GM20431 (cell line): Measurements from ENCODE around the gene IQGAP1.

ENCODE experiments used
- in situ Hi-C: fragments of 300-500 bp; cut with MseI, MboI; formaldehyde crosslinking; loops from one replicate; pipeline ENCODE4 v1.15.0; 2020; ENCODE audit warnings: low sequenced_read_pairs; ENCODE audit not compliant: unreplicated experiment

Gene IQGAP1, protein sequence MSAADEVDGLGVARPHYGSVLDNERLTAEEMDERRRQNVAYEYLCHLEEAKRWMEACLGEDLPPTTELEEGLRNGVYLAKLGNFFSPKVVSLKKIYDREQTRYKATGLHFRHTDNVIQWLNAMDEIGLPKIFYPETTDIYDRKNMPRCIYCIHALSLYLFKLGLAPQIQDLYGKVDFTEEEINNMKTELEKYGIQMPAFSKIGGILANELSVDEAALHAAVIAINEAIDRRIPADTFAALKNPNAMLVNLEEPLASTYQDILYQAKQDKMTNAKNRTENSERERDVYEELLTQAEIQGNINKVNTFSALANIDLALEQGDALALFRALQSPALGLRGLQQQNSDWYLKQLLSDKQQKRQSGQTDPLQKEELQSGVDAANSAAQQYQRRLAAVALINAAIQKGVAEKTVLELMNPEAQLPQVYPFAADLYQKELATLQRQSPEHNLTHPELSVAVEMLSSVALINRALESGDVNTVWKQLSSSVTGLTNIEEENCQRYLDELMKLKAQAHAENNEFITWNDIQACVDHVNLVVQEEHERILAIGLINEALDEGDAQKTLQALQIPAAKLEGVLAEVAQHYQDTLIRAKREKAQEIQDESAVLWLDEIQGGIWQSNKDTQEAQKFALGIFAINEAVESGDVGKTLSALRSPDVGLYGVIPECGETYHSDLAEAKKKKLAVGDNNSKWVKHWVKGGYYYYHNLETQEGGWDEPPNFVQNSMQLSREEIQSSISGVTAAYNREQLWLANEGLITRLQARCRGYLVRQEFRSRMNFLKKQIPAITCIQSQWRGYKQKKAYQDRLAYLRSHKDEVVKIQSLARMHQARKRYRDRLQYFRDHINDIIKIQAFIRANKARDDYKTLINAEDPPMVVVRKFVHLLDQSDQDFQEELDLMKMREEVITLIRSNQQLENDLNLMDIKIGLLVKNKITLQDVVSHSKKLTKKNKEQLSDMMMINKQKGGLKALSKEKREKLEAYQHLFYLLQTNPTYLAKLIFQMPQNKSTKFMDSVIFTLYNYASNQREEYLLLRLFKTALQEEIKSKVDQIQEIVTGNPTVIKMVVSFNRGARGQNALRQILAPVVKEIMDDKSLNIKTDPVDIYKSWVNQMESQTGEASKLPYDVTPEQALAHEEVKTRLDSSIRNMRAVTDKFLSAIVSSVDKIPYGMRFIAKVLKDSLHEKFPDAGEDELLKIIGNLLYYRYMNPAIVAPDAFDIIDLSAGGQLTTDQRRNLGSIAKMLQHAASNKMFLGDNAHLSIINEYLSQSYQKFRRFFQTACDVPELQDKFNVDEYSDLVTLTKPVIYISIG (N-terminal part only)

DNA sequence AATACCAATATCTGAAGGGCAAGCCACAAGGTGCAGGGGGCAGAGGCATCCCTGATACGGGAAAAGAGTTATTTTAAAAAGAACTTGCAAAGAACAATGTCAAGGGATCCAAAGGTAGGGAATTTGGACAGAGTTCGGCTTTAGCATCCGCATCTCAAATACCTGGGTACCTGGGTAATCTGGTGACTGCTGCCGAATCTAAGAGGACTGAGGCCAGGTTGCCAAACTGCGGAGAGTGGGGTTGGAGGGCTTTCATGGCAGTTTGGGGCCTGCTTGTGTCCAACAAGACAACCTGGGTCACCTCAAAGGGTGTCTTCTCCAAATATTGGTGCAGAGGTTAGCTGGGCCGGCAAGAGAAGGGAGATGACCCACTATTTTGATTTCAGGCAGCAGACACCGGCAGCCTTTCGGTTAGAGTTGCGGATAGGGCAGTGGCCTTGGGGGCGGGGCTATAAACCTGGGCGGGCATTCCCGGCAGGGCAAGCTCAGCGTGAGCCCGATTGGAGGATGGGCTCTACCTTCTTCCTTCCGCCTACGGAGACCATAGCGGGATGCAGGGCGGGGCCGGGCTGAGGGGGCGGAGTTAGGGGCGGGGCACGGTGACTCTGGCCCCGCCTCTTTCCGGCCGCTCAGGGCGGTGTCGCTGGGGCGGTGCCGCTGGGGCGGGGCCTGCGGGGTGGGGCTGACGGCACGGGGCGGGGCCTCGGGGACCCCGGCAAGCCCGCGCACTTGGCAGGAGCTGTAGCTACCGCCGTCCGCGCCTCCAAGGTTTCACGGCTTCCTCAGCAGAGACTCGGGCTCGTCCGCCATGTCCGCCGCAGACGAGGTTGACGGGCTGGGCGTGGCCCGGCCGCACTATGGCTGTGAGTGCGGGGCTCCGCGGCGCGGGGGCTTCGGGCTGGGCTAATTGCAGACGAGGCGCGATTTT is at the start of gene IQGAP1:
Gene IQGAP1 (plus strand): TSS at position 709 of the 928 bp plus-strand sequence. CDS start 100 bp downstream, at position 809.
- in situ Hi-C loops: no loop called here

DNA sequence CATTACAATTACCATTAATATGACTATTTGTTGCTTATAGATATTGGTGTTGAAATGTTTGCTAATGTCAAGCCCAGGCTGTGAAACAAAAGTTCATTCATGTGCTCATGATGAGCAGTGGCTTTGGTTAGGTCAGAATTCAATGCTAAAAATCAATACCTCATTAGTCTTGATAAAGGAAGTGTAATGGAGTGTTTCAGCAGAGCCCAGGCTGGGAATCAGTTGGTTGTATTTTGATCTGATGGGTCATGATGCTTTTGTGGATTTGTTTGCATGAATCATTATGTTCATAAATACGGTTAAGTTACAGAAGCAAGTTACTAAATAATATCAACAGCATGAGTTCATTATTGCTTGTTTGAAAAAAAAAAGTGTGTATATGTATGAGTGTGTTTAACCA is 49.5 kb upstream of the IQGAP1 start:
- in situ Hi-C loops: loop anchor here (25.0 kb wide), 2 partner anchors 274 to 549 kb away; partner anchors contain the start of gene FES

DNA sequence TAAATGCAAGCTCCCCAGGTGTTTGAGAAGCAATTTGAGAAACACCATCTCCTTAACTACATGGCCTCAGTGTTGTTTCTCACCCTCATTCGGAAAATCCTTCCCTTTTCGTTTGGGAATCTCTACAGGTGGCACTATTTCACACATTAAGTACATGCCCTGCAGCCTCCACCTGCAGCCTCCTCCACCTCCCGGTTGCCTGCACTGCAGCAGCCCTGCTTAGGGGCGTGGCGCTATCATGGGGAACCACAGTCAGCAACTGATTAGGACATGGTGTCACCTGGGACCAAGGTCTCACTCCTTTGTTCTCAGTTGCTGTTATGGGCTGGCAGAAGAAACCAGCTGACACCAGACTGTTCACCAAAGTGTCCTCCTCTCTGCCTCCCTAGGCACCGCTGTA is 47.7 kb upstream of the IQGAP1 start:
- in situ Hi-C loops: loop anchor here (25.0 kb wide), 2 partner anchors 272 to 547 kb away; partner anchors contain the start of gene FES

DNA sequence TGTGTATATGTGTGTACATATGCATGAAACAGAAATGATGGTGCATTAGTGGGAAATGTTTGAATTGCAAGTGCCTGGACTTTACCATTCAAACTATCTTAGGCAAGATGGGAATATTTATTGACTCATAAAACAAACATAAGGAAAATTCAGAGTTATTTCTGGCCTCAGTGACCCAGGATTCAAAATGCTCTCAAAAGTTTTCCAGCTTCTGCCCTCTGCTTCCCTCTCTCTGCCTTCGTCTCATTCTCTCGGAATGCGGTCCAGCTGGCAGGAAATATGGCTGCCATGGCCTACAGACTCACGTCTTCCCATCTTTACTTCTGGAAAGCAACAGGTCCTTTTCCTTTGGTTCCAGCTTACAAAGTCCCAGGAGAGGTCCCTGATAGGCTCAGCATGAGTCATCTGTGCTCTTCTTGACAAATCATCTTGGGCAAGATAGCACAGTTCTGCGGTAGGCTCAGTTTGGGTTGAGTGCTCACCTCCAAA is 44.7 kb upstream of the IQGAP1 start:
- in situ Hi-C loops: loop anchor here (25.0 kb wide), 2 partner anchors 269 to 544 kb away; partner anchors contain the start of gene FES

DNA sequence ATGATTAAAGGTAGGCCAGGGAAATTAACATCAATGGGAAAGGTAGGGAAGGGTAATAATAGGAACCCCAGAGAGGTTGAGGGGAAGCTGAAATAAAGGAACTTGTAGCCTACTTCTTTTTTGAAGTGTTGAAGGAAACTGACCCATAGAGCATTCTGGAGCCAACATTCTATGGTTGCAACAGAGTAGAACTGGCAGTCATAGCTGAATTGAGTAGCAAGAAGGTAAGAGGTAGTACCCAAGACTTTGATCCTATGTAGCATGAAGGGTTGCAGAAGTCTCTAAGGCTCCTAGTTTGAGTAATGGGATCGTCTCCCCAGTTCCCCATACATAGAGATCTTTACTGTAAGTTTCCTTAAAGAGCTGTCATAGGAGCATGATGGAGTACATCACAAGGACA is 43.4 kb upstream of the IQGAP1 start:
- in situ Hi-C loops: loop anchor here (25.0 kb wide), 2 partner anchors 268 to 543 kb away; partner anchors contain the start of gene FES

DNA sequence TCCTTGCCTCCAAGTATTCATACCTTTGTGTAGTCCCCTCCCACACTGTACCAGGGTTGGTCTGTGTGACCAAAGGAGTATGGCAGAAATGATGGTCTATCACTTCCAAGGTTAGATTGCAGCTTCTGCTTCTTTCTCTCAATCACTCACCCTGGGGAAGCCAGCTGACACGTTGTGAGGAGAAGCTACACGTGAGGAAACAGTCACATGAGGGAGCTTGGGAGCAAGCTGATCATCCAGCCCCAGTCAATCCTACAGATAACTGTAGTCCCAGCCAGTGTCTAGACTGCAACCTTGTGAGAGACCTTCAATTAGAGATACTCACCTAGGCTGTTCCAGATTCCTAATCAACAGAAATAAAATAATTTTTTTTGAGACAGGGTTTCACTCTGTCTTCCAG is 42.2 kb upstream of the IQGAP1 start:
- in situ Hi-C loops: loop anchor here (25.0 kb wide), 2 partner anchors 266 to 541 kb away; partner anchors contain the start of gene FES

DNA sequence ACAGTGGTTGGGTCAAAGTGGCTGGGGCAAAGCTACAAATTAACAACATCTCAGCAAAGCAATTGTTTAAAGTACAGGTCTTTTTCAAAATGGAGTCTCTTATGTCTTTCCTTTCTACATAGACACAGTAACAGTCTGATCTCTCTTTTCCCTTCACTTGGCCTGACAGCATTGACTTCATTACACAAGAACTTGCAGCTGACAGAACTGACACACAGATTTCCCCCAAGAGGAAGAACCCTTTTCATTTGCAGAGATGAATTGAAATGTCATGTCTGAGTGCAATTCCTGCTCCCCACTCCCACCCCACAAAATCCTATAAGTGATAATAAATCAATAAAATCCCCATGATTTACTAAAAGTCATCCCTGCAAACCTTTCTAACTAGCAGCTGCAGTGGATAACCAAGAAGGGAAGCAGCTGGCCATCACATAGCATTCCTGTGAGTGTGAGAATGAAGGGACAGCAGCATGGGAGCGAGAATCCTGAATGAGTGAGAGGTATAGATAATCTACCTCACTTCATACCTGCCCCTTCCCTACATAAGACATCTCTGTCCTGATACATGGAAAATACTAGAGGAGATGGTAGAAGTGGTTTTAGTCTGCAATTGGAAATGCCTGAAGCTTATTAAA is 40.5 kb upstream of the IQGAP1 start:
- in situ Hi-C loops: loop anchor here (25.0 kb wide), 2 partner anchors 265 to 540 kb away; partner anchors contain the start of gene FES

DNA sequence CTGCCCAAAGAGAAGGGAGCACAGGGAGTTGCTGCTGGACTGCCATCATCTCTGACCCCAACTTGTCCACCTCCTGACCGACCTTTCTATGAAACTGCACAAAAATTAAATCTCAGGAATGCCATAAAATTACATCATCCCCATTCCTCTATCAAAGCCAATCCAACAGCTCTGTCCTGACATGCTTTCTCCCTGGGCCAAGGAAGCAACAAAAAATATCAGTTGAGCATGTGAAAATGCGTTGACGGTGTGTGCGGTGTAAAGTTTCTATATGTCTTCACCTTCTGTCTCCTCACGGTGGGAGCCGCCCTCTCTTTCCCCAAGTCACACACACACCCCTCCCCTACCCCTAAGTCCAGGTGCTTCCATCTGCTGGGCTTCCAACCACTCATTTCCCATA is 39.6 kb upstream of the IQGAP1 start:
- in situ Hi-C loops: loop anchor here (25.0 kb wide), 2 partner anchors 264 to 539 kb away; partner anchors contain the start of gene FES

DNA sequence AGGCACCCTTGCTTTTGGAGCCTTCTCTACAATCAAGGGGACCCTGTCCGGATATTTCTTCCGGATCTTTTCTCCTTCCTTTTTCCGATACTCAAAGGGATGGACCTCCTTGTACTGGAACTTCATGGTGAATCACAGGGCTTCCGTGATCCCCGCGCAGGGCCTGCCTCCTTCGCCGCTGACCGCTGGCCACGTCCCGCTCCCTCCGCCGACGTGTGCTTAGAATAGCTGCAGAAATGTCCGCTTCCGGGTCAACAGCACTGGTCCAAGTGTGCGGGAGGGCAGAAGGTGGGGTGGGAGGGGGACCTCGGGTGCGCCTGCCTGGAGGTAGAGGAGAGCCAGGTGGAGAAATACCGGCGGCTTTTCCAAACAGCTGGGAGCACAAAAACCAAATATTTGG is 39.0 kb upstream of the IQGAP1 start:
- in situ Hi-C loops: loop anchor here (25.0 kb wide), 2 partner anchors 263 to 538 kb away; partner anchors contain the start of gene FES

DNA sequence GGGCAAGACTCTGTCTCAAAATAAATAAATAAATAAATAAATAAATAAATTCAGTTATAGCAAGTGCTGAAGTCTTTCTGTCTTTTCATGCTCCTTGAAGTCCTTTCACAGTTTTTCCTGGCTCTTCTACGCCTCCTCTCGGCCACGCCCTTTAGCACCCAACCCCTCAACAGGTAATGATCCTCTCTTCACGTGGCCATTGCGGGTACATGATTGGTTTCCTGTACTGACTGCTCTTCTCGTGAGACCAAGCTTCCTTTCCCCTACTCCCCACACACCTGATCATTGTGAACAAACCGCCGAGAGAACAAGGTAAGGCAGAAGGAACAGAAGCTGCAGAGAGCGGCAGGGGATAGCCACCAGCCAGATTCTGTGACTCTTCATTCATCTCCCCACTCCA is 38.2 kb upstream of the IQGAP1 start:
- in situ Hi-C loops: loop anchor here (25.0 kb wide), 2 partner anchors 262 to 537 kb away; partner anchors contain the start of gene FES

DNA sequence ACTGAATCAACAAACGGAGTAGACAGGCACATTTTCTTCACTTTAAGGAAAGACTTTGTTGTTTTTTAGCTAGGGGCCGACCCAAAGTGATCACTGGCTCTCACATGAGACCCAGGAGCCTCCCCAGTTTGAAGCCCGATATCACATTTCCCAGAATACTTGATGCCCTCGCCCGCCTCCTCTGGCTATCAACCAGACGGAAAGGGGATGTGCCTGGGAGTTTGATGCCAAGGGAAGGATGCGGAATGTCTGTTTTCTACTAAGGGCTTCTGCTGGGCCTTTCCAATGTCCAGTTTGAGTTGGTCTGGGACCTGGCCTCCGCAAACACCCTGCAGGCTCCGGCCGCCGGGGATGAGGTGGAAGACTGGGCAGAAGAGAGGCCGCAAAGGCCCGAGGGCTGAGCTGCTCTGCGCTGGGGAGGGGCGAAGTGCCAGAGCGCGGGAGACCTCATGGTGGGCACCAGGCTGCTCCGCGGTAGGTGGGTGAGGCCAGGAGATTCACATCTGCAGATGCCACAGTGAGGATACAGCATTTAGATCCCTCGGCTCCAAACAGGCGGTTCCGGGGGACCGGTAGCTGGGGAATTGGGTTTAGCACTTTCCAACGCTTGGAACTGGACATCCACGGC is 36.4 kb upstream of the IQGAP1 start:
- in situ Hi-C loops: no loop called here

DNA sequence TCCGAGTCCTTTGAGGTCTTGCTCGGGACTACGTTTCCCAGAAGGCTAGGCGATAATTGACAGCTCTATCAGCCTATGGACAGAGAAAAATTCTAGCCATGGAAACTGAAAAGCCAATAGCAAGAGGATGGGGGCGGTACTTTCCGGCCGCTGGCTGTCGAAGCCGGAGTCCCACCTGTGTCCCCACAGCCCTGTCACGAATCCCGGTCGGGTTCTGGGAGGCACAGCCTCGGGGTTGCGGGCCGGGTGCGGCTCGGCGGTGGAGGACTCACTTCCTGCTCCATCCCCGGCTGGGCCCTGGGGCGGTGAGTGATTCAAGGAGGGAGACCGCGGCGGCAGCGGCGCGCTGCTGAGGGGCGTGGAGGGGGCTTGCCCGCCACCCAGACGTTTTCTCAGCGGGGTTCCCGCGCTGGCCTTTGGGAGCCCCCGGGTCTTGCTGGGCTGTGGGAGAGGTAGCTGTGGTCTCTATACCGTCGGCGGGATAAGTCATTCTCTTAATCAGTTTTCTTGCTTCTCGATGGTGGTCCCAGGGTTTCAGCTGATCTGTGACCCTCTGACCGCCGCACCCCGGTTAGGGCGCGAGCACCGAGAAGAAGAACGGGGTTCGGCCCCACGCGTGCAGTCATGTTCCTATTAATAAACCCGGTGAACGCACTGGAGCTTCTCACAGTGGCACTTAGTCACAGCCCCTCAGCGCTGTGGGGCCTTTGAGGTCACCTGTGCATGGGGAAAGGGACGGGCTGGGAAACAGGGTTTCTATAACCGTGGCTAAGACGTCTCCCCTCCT is 35.7 kb upstream of the IQGAP1 start, which contains the start of gene ZNF774:
Gene ZNF774 (plus strand): TSS at position 178 of the 787 bp plus-strand sequence. CDS start 2,377 bp downstream, outside the sequence.
- in situ Hi-C loops: no loop called here

DNA sequence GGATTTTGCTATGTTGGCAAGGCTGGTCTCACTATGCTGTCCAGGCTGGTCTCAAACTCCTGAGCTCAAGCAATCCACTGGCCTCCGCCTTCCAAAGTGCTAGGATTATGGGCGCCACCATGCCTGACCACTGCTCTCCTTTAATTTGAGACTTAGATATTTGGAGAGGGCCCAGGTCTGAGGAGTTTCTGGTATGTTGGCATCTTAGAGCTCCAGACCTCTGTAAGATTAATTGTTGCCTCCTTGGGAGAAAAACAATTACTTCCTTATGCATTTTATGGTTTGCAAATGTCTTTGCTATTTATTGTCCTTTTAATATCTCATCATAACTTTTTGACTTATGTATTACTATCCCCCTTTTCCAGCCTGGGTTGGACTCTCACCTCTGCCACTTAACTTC is 33.1 kb upstream of the IQGAP1 start:
- in situ Hi-C loops: no loop called here

DNA sequence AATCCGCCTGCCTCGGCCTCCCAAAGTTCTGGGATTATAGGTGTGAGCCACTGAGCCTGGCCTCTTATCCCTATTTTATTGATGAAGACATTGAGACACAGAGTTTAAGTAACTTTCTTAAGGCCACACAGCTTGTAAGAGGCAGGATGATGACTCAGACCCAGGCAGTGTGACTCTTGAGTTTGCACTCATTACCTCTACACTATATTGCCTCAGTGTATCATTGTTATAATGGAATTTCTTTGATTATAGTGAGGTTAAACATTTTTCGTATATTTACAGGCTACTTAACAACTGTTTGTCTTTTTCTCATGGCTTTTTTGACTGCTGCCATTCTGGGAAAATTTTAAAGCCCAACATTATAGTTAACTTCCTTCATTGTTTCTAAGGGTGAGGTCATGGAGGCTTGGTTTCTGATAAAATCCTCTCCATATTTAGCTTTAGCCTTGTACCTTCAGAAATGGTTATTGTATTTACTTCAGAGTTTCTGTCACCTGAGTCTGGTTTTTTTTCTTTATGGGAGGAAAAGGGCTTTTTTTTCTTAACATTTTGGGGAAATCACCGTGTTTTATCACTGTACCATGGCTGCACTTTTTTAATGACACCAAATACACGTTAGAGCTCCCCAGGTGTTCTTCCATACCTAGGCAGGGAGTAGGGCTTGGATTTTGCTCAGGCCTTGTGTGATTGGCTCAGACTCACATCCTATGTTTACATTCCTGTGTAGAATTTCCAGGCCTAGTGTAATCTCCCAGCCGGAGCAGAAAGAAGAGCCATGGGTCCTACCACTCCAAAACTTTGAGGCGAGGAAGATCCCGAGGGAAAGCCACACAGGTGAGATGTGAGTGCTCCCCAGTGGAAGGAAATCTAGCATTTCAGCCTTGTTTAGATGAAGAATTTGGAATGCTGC is 29.7 kb upstream of the IQGAP1 start:
- in situ Hi-C loops: no loop called here

DNA sequence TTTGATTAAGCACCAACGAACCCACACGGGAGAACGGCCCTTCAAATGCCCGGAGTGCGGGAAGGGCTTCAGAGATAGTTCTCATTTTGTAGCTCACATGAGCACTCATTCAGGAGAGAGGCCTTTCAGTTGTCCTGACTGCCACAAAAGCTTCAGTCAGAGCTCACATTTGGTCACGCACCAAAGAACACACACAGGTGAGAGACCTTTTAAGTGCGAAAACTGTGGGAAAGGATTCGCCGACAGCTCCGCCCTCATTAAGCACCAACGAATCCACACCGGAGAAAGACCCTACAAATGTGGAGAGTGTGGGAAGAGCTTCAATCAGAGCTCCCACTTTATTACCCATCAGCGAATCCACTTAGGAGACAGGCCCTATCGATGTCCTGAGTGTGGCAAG is 27.3 kb upstream of the IQGAP1 start:
- in situ Hi-C loops: no loop called here

DNA sequence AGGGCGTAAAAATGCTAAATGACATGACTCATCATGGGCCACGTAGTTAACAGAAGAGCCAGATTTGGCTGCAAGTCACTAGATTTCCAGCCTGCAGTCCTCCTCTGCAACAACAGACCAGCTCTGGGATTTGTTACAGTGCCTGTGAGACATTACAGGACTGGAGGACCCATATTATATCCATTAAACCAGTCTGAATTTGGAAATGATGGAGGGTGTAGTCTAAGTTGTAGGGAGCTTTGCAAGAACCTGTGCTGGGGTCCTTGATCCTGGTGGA is 25.2 kb upstream of the IQGAP1 start:
- in situ Hi-C loops: no loop called here
